ENCODE results near the gene THOP1.

THOP1 gene

DNA sequence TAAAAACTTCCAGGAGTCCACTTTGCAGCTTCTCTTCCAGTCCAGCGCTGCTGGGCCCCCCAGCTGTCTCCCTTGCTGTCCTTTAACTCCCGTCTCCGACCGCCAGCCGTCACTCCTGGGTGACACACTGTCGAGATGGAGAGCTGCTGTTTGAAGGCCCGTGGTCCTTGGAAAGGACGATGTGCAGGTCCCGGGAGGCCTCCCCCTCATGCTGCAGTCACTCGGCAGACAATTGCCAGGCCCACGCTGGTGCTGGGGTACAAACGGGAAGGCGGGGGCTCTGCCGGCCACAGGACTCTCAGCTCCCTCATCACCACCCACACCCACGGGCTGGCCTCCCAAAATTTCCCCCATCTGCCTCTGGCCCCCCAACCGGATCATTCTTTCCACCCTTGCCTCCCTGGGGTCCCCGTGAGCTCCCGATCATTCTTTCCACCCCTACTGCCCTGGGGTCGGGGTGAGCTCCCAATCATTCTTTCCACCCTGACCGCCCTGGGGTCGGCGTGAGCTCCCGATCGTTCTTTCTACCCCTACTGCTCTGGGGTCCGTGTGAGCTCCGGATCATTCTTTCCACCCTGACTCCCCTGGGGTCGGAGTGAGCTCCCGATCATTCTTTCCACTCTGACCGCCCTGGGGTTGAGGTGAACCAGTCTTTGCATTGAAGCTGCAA lies 18.3 kb downstream of the THOP1 start:
- TF ChIP-seq, protein P1, sequence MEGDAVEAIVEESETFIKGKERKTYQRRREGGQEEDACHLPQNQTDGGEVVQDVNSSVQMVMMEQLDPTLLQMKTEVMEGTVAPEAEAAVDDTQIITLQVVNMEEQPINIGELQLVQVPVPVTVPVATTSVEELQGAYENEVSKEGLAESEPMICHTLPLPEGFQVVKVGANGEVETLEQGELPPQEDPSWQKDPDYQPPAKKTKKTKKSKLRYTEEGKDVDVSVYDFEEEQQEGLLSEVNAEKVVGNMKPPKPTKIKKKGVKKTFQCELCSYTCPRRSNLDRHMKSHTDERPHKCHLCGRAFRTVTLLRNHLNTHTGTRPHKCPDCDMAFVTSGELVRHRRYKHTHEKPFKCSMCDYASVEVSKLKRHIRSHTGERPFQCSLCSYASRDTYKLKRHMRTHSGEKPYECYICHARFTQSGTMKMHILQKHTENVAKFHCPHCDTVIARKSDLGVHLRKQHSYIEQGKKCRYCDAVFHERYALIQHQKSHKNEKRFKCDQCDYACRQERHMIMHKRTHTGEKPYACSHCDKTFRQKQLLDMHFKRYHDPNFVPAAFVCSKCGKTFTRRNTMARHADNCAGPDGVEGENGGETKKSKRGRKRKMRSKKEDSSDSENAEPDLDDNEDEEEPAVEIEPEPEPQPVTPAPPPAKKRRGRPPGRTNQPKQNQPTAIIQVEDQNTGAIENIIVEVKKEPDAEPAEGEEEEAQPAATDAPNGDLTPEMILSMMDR (IDR thresholded peaks at IDR 0.05; ENCODE audit: poor library complexity, severe bottlenecking), result no peak
- no peak for DNase-seq (ENCODE audit: low spot score)
- no peaks in the 10 kb centered on the region for H3K9me3 ChIP-seq (ENCODE audit: severe bottlenecking)
- H3K36me3 ChIP-seq (ENCODE audit: low read depth), result peaks cover 36% of the 10 kb centered on the region
- no peaks in the 10 kb centered on the region for H3K4me1 ChIP-seq (ENCODE audit: insufficient read depth, poor library complexity, severe bottlenecking)
- H3K27me3 ChIP-seq (ENCODE audit: insufficient read depth, poor library complexity, severe bottlenecking), result no peaks in the 10 kb centered on the region
- no peak for ATAC-seq (ENCODE audit: low read depth)
- H3K27ac ChIP-seq (ENCODE audit: poor library complexity, severe bottlenecking), result no peak overlapping the region
- H3K4me3 ChIP-seq (ENCODE audit: severe bottlenecking), result no peak overlapping the region

DNA sequence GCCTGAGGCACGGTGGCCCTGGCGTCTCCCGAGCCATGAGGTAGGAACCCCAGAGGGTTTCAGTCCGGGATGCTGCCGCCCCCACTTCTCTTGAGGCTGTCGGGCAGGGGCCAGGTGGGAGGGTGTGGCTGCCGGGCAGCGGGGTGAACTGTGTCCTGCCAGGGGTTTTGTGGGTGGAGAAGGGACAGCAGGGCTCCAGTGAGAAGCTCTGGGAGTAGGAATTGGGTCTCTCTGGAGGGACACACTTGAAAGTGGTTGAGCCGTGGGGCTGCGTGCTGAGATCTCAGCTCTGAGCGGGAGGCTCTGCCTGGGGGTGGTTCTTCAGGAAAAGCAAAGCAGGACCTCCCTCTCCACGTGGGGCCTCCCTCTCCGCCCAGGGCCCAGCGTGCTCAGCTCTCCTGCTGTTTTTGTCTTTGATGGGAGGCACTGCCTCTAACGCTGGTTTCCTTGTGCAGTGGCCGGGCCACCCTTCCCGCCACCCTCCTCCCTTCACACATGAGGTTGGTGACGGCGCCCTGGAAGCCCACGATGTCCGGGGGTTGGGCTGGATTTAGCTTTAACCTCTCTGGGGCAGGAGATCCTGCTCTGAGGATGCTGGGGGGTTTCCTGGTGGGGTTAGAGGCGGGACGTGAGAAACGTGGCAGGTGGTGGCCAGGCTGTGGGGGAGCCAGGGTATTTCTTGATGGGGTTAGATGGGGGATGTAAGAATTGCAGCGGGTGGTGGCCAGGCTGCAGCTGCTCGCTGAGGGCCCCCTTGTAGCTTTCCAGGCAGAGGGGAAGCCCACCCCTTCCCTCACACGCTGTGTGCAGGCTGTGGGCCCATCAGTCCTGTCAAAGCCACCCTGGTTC lies 19.1 kb downstream of the THOP1 start:
- H3K27ac ChIP-seq (ENCODE audit: poor library complexity, severe bottlenecking), result no peak overlapping the region
- no peaks in the 10 kb centered on the region for H3K9me3 ChIP-seq (ENCODE audit: severe bottlenecking)
- H3K27me3 ChIP-seq (ENCODE audit: insufficient read depth, poor library complexity, severe bottlenecking), result no peaks in the 10 kb centered on the region
- peaks cover 44% of the 10 kb centered on the region for H3K36me3 ChIP-seq (ENCODE audit: low read depth)
- DNase-seq (ENCODE audit: low spot score) (no peak), ATAC-seq (ENCODE audit: low read depth) (no peak)
- H3K4me3 ChIP-seq (ENCODE audit: severe bottlenecking), result no peak overlapping the region
- TF ChIP-seq, protein P1 (IDR thresholded peaks at IDR 0.05; ENCODE audit: poor library complexity, severe bottlenecking), result no peak
- no peaks in the 10 kb centered on the region for H3K4me1 ChIP-seq (ENCODE audit: insufficient read depth, poor library complexity, severe bottlenecking)

DNA sequence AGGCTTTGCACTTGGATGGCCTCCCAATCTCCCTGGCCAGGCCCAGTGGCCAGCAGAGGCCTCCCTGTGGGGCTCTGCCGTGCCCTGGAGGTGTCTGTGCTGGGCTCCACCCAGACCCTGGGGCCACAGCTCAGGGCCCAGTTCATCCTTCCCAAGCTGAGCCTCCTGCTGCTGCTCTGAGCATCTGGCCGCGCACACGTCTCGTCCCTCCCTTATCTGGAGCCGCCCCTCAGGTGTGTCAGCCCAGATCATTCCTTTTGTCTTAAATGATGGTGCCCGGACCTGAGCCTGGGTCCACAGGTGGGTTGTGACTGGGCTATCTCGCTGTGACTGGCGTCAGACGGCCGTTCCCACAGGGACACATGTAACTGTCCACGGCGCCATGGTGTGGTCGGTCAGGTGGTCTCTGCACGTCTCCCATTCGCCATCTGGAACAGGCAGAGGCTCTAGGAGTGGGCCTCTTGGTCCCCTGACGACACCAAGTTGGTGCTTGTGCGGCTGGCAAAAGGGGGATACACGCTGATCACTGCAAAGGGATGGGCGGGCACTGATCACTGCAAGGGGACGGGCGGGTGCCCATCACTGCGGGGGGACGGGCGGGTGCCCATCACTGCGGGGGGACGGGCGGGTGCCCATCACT lies 20.1 kb downstream of the THOP1 start:
- H3K27ac ChIP-seq (ENCODE audit: poor library complexity, severe bottlenecking), result no peak overlapping the region
- no peaks in the 10 kb centered on the region for H3K4me1 ChIP-seq (ENCODE audit: insufficient read depth, poor library complexity, severe bottlenecking)
- no peak overlapping the region for H3K4me3 ChIP-seq (ENCODE audit: severe bottlenecking)
- peaks cover 37% of the 10 kb centered on the region for H3K36me3 ChIP-seq (ENCODE audit: low read depth)
- DNase-seq (ENCODE audit: low spot score) (no peak), ATAC-seq (ENCODE audit: low read depth) (no peak)
- H3K27me3 ChIP-seq (ENCODE audit: insufficient read depth, poor library complexity, severe bottlenecking), result no peaks in the 10 kb centered on the region
- TF ChIP-seq, protein P1 (IDR thresholded peaks at IDR 0.05; ENCODE audit: poor library complexity, severe bottlenecking), result no peak
- H3K9me3 ChIP-seq (ENCODE audit: severe bottlenecking), result no peaks in the 10 kb centered on the region

DNA sequence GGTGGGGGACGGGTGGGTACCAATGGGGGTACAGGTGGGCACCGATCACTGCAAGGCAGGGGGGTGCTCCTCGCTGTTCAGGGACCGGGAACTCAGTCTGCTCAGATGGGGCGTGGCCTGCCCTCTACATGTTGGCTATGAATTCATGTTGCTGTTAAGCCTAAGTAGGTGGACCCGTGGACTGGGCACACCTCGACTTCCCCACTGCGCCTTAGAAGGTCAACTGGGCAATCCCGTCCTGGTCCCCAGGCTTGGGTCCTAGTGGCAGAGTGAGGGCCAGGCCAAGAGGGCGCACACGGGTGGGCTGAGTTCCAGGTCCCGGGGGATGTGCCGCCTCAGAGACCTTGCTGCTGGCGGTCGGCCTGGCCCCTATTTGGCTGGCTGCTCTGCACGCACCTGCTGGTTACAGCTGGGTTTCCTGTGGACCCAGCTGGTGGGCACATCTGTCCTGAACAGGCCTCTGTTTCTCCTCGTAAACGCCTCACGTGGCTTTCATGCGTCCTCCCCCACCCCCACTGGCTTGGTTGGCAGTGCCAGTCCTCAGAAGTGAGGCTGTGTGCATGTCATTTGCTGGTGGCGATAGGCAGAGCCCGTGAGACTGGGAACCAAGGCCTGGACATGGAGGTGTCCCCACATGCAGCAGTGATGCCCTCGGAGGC lies 20.8 kb downstream of the THOP1 start:
- Histone ChIP-seq H3K4me1 (ENCODE audit: insufficient read depth, poor library complexity, severe bottlenecking) (no peaks in the 10 kb centered on the region), H3K27me3 (ENCODE audit: insufficient read depth, poor library complexity, severe bottlenecking) (no peaks in the 10 kb centered on the region), H3K4me3 (ENCODE audit: severe bottlenecking) (no peak overlapping the region), H3K27ac (ENCODE audit: poor library complexity, severe bottlenecking) (no peak overlapping the region), H3K36me3 (ENCODE audit: low read depth) (peaks cover 34% of the 10 kb centered on the region), H3K9me3 (ENCODE audit: severe bottlenecking) (no peaks in the 10 kb centered on the region)
- TF ChIP-seq, protein P1 (IDR thresholded peaks at IDR 0.05; ENCODE audit: poor library complexity, severe bottlenecking), result no peak
- DNase-seq (ENCODE audit: low spot score), result no peak
- ATAC-seq (ENCODE audit: low read depth), result no peak
